ENCODE data around the gene ASIC3. TPM values are rescaled to one million over a fixed set of nuclear protein-coding genes. Genes with fewer than 3 reads are reported as not detected.
A peak's percentile ranks its signal among the peaks of the same experiment; 100 is the strongest.

The ASIC3 gene
- total RNA-seq, 1 donor from 2014 or later, result 0.52 TPM

GRCh38 chr7:151074817-151075661 is 26.7 kb downstream of the ASIC3 start:
- no peak for ATAC-seq

DNA sequence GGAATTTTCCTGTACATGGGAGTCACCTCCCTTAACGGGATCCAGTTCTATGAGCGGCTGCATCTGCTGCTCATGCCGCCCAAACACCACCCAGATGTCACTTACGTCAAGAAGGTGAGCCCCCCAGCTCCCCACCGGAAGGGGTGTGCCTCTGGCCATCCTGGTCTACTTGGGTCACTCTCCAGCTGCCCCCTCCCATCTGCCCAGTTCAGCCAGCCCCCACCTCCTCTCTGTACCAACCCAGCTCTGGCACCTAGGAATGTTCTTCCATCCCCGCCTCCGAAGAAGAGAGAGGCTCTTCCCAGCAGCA is 27.3 kb downstream of the ASIC3 start:
- no peak for ATAC-seq

DNA sequence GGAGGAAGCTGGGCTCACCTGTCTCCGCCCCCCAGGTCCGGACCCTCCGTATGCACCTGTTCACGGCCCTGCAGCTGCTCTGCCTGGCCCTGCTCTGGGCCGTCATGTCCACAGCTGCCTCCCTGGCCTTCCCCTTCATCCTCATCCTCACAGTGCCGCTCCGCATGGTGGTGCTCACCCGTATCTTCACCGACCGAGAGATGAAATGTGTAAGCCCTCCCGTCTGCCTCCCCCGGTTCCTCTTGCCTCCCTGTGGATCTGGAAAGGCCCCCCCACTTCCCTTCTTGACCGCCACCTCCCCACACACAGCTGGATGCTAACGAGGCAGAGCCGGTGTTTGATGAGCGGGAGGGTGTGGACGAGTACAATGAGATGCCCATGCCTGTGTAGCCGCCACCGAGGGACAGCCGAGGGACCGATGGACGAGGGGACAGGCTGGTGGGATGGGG is 27.7 kb downstream of the ASIC3 start:
- no peak for ATAC-seq

DNA sequence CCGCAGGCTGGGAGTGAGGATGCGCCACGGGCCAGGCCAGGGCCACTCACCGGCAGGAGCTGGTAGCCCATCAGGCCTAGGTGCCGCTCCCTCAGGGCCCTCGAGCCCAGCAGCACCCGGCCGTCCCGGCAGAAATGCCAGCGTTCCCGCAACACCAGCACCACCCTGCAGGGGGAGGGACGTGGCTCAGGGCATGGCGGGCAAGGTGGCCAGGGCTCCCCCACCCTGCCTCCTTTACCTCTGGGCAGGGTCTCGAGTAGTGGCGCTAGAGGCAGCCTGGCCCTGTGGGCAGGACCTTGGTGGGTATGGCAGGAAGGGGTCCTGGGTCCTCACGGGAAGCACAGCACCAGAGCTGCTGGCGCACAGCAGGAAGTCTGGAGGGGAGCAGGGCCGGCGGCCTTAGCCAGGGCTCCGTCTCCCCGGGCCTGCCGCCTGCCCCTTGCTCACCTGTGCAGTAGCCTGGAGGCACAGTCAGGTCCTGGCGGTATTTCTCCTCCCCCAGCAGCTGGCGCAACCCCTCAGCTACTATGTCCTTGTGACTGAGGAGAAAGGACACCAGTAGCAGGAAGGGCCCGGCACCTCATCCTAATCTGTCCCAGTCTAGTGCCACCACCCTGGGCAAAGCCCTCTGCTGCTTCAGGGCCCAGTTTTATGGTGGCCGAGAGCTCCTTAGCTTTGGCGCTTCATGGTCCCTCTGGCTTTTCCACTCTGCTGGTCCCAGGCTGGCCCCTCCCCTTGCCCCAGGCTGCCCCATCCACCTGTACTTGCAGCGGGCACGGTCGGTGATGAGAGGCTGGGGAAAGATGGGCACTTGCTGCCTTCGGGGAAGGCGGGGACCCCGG is 28.8 kb downstream of the ASIC3 start:
- ATAC-seq, result no peak

DNA sequence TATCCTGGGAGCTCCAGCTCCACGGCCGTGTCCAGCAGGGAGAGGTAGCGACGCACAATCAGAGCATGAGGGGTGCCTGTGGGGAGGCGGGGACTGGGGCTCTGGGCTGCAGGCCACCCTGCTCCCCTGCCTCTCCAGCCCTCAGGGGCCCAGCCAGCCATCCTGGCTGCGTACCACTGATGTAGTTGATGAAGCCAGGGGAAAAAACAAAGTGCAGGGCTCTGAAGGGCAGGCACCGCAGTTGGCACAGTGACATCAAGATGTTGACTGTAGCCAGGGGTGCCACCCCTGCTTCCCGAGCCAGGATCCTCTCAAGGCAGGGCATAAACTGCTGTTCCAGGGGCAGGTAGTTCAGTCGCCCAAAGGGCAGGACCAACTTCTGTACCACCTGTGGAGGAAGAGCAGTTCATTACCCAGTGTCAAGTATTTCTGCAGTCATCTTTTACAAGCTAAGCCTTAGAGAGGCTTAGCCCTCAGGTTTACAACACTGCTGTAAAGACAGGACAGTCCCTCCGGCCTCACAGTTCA is 29.4 kb downstream of the ASIC3 start:
- ATAC-seq, result no peak

- no peak for ATAC-seq
Observed at GRCh38 chr7:151078233-151079040, 30.1 kb downstream of the ASIC3 start.

DNA sequence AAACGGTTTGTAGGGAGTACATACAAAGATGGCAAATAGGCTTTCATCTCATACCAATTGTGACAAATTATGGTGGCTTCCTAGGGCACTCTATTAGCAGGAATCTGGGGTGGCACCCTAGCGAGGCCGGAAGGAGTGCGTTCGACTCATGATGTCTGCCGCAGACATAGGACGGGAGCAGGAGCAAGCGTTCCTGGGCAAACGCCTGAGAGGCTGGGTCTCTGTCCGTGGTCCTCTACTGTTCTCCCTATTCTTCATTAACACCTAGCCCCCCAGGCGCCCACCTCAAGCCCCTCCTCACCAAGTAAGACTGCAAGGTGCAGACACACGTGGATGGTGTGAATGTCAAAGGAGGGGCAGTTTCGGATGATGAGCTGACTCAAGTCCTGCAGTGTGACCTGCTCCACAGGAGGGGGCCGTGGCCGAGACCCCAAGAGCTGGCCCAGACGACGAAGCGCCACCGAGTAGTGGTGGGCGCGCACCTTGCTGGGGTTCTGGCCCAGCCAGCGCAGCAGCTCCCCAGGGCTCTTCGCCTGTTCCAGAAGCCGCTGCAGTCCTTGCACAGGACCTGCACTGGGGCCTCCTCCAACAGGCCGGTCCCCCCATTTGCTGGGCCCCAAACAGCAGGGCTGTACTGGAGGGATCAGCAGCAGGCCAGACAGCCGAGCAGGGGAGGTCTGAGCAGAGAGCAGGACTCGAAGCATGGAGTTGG is 31.0 kb downstream of the ASIC3 start:
- ATAC-seq, result no peak

DNA sequence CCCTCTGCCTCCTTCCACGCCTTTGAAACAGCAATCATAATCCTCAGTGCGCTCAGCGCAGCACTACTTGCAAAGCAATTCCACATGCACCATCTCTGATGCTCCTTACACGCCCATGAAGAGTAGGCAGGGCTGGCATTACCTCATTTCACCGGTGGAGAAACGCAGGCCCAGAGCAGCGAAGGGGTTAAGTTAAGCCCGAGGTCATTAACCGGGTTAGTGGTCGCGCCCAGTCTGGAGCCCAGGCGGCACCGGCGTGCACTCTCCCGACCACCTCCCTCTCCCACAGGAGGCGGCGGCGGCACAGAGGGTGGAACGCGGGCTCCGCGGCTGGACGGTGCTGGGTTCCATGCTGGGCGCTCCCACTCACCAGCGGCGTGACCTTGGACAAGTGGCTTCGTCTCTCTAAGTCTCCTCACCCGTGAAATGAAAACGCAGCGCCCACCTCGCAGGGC is 31.8 kb downstream of the ASIC3 start:
- ATAC-seq, result peak; percentile 45

GRCh38 chr7:151080522-151081169 is 32.3 kb downstream of the ASIC3 start, which contains the start of gene FASTK:
Gene FASTK, minus strand, starts transcription at chr7:151080809. Its CDS starts 43 bp downstream, at chr7:151080766.
- ATAC-seq, result peak; percentile 83

- ATAC-seq, result peak; percentile 28
Observed at GRCh38 chr7:151081170-151082101, 33.1 kb downstream of the ASIC3 start.

DNA sequence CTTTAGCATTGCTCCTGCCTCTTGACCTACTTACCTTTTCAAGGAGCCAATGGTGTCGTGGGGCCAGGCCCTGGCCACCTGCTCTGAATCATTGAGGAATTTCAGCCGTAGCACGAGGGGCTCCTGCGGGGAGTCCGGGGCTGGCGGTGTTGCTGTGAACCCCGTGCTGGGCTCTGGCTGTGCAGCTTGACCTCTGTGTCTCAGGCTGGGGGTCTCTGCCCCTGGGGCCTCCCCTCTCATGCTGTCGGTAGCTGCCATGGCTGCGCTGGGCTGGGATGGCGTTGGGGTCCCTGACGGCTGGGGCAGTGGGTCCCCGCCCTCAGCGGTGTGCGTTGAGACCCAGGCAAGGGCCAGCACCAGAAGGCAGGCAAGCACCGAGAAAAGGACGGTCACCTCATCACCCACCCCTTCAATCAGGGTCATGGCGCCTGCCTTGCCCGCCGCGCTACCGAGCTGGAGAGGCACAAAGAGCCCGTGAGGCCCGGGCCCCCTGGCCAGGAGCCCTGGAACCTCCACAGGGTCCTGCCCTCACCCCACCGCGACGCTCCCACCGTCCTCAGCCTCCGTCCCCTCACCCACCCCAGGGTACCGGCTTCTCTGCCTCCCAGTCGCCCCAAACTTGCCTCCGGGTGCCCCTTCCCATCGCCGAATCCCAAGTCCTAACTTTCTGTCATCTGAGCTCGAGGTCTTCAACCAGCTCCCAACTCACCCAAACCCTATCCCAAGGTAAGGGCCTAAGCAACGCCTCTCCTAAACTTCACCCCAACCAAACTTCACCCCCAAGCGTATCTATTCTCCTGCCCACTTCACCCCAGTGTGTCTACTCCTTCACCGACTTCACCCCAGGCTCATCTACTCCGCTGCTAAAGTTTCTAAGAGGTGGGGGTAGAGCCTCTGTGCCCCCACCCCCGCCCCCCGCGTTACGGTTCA is 34.1 kb downstream of the ASIC3 start:
- ATAC-seq, result no peak

GRCh38 chr7:151083071-151083823 is 34.9 kb downstream of the ASIC3 start, which contains the start of gene TMUB1:
Gene TMUB1, minus strand, starts transcription at chr7:151083493. Its CDS starts 930 bp downstream, at chr7:151082563.
- peak; percentile 27 for ATAC-seq

DNA sequence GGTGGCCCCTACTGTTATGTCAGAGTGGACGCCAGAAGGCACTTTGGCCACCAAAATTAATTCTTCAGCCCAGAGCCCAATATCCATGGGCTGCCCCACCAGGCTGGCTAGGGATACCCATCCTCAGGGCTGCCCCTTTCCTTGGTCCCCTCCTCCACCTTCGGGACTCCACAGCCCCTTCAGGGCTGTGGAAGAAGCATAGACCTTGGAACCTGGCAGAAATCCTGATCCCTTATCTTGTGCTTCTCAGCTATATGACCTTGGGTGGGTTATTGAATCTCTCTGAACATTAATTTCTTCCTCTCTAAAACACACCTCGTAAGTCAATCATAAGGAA is 35.5 kb downstream of the ASIC3 start:
- ATAC-seq, result no peak

GRCh38 chr7:151085329-151085690 is 37.0 kb downstream of the ASIC3 start:
- no peak for ATAC-seq

DNA sequence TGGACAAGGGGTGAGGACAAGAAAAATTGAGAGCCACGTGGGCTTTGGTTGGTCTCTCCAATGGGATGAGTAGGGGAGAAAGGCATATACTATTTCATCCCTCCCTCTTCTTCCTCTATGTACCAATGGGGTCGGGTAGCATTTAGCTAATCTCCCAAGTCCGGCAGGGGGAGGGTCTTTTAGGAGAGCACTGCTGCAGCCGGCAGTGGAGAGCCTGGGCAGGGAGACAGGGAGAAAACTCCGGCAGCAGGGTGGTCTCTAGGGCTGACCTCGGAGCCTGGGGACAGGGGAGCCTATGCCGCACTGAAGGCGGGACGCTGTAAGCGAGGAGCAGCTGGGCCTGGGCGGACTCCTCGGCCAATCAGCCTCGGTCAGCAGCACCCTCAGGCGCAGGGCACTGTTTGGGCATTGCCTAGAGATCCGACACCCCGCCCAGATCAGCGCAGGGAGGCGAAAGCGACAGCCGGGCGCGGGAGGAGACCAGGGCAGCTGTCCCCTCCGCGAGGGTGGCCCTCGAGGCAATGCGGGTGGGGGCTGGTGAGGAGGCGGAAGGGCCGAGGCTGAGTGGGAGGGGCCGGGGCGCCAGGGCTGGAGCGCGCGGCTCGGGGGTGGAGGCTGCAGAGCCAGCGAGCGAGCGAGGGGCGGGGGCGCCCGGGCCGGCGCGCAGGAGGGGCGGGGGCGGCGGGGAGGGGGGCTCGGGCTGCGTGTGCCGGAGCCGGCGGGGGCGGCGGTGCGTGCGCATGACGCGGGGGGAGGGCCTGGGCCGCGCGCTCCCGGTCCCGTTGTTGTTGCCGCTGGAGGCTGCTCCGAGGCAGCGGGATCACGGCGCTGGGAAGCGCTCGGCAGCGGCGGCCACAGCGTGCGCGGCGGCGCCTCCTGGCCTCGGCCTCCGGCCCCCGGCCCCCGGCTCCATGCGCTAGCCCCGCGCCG is 37.6 kb downstream of the ASIC3 start, which contains the start of gene AGAP3:
TSS of gene AGAP3 (plus strand) at position 785 of the 930 bp plus-strand sequence. CDS start 267 bp downstream, outside the sequence.
- ATAC-seq, result peak; percentile 31

GRCh38 chr7:151086802-151087244 is 38.5 kb downstream of the ASIC3 start:
- ATAC-seq, result no peak
